ENCODE measurements around the gene NBEA. TPM values are rescaled to one million over a fixed set of nuclear protein-coding genes. Genes with fewer than 3 reads are reported as not detected.
"Not testable (repeated sequence)": the region's sequence is repeated elsewhere in the genome, so short reads cannot be mapped to it uniquely, and the experiment has no call there.

Gene NBEA
- total and polyA plus RNA-seq, 2 experiments from 2014 or later, result 9.1 to 29.1 TPM

- not testable (repeated sequence) for ATAC-seq; DNase-seq (ENCODE audit: low spot score); H3K27ac Mint-ChIP-seq
Observed at GRCh38 chr13:34969539-34969938, 27.5 kb downstream of the NBEA start.

DNA sequence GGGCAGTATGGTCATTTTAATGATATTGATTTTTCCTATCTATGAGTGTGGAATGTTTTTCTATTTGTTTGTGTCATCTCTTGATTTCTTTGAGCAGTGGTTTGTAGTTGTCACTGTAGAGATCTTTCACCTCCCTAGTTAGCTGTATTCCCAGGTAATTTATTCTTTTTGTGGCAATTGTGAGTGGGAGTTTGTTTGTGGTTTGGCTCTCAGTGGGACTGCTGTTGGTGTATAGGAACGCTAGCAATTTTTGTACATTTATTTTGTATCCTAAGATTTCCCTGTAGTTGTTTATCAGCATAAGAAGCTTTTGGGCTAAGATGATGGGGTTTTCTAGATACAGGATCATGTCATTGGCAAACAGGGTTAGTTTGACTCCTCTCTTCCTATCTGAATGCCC lies 28.9 kb downstream of the NBEA start:
- no peak for TF ChIP-seq ZNF114 (CRISPR knock-in tag; IDR thresholded peaks at IDR 0.05)
- TF ChIP-seq EZH2 (IDR thresholded peaks at IDR 0.05; ENCODE audit: low read depth, unreplicated experiment), result no peak
- Mint-ChIP-seq H3K36me3 (ENCODE audit: low read depth) (peaks cover 78% of the 10 kb centered on the region), H3K4me3 (no peak overlapping the region), H3K9me3 (peaks cover 31% of the 10 kb centered on the region), H3K27ac (no peak overlapping the region), H3K27me3 (ENCODE audit: insufficient read depth, low read depth, poor library complexity) (peaks cover 3% of the 10 kb centered on the region), H3K4me1 (peaks cover 6% of the 10 kb centered on the region; the same call in 2 of the 3 replicates)
- no peaks in the 10 kb centered on the region for H3K27me3 ChIP-seq (ENCODE audit: insufficient read depth)
- H4K20me1 ChIP-seq (replicated peaks; ENCODE audit: insufficient read depth), result 0 out of 2 replicates have a peak, but pooled peaks cover 4% of the 10 kb centered on the region
- DNase-seq (ENCODE audit: low spot score) (no peak), ATAC-seq (no peak)
- no peak overlapping the region for H2AFZ ChIP-seq
- no peaks in the 10 kb centered on the region; the same call in 1 of the 2 replicates for H3K9me2 ChIP-seq (ENCODE audit: insufficient read depth)
- H3K79me2 ChIP-seq (replicated peaks; ENCODE audit: insufficient read depth), result peaks cover 85% of the 10 kb centered on the region
- 0 out of 2 replicates have a peak, but pooled peaks cover 3% of the 10 kb centered on the region for H3F3A ChIP-seq (replicated peaks; ENCODE audit: low read depth)
- peaks cover 4% of the 10 kb centered on the region; the same call in 1 of the 2 replicates for H3K36me3 ChIP-seq (ENCODE audit: insufficient read depth)
- no peaks in the 10 kb centered on the region for H3K4me1 ChIP-seq (ENCODE audit: insufficient read depth)
- no peak overlapping the region for H3K4me3 ChIP-seq
- H3K4me2 ChIP-seq, result no peak overlapping the region
- no peak overlapping the region for H3K27ac ChIP-seq (ENCODE audit: low read depth)

More at GRCh38 chr13:34969539-34969938, 27.5 kb downstream of the NBEA start:
- peaks cover 94% of the 10 kb centered on the region for H3K79me2 ChIP-seq (replicated peaks; ENCODE audit: insufficient read depth)
- H3K36me3 ChIP-seq (ENCODE audit: insufficient read depth); H3K27me3 Mint-ChIP-seq (ENCODE audit: insufficient read depth, low read depth, poor library complexity); H2AFZ ChIP-seq; H3K27ac ChIP-seq (ENCODE audit: low read depth); H3K4me3 ChIP-seq; H4K20me1 ChIP-seq (replicated peaks; ENCODE audit: insufficient read depth); H3K27me3 ChIP-seq (ENCODE audit: insufficient read depth); H3K4me3 Mint-ChIP-seq; H3F3A ChIP-seq (replicated peaks; ENCODE audit: low read depth); H3K4me1 ChIP-seq (ENCODE audit: insufficient read depth); H3K4me2 ChIP-seq; H3K9me2 ChIP-seq (ENCODE audit: insufficient read depth): not testable (repeated sequence)
- Mint-ChIP-seq H3K9me3 (peaks cover 31% of the 10 kb centered on the region), H3K4me1 (peaks cover 11% of the 10 kb centered on the region), H3K36me3 (ENCODE audit: low read depth) (peaks cover 64% of the 10 kb centered on the region)

DNA sequence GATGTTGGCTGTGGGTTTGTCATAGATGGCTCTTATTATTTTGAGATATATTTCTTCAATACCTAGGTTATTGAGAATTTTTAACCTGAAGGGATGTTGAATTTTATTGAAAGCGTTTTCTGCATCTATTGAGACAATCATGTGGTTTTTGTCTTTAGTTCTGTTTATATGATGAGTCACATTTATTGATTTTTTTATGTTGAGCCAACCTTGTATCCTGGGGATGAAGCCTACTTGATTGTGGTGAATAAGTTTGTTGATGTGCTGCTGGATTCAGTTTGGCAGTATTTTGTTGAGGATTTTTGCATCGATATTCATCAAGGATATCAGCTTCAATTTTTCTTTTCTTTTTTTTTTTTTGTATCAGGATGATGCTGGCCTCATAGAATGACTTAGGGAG lies 29.4 kb downstream of the NBEA start:
- H4K20me1 ChIP-seq (replicated peaks; ENCODE audit: insufficient read depth), result 0 out of 2 replicates have a peak, but pooled peaks cover 4% of the 10 kb centered on the region
- DNase-seq (ENCODE audit: low spot score) (no peak), ATAC-seq (no peak)
- H3K9me2 ChIP-seq (ENCODE audit: insufficient read depth), result no peaks in the 10 kb centered on the region; the same call in 1 of the 2 replicates
- H3K4me1 ChIP-seq (ENCODE audit: insufficient read depth), result no peaks in the 10 kb centered on the region
- Mint-ChIP-seq H3K27me3 (ENCODE audit: insufficient read depth, low read depth, poor library complexity) (peaks cover 3% of the 10 kb centered on the region), H3K4me1 (peaks cover 6% of the 10 kb centered on the region; the same call in 2 of the 3 replicates), H3K27ac (no peak overlapping the region), H3K9me3 (peaks cover 31% of the 10 kb centered on the region), H3K4me3 (no peak overlapping the region), H3K36me3 (ENCODE audit: low read depth) (peaks cover 83% of the 10 kb centered on the region)
- 0 out of 2 replicates have a peak, but pooled peaks cover 3% of the 10 kb centered on the region for H3F3A ChIP-seq (replicated peaks; ENCODE audit: low read depth)
- no peak overlapping the region for H3K4me2 ChIP-seq
- H3K36me3 ChIP-seq (ENCODE audit: insufficient read depth), result peaks cover 4% of the 10 kb centered on the region; the same call in 1 of the 2 replicates
- H2AFZ ChIP-seq, result no peak overlapping the region
- no peaks in the 10 kb centered on the region for H3K27me3 ChIP-seq (ENCODE audit: insufficient read depth)
- H3K79me2 ChIP-seq (replicated peaks; ENCODE audit: insufficient read depth), result peaks cover 84% of the 10 kb centered on the region
- no peak for TF ChIP-seq EZH2phosphoT487 (IDR thresholded peaks at IDR 0.05; ENCODE audit: unreplicated experiment)
- TF ChIP-seq ZNF114 (CRISPR knock-in tag; IDR thresholded peaks at IDR 0.05), result no peak
- no peak for TF ChIP-seq CREB1 (CRISPR knock-in tag; IDR thresholded peaks at IDR 0.05; ENCODE audit: low read depth)
- TF ChIP-seq ETS1 (IDR thresholded peaks at IDR 0.05), result no peak
- no peak for TF ChIP-seq EZH2 (IDR thresholded peaks at IDR 0.05; ENCODE audit: low read depth, unreplicated experiment)
- TF ChIP-seq JUNB (IDR thresholded peaks at IDR 0.05; ENCODE audit: unreplicated experiment), result no peak
- no peak for TF ChIP-seq NANOG (IDR thresholded peaks at IDR 0.05; ENCODE audit: borderline replicate concordance)
- TF ChIP-seq, protein P1, sequence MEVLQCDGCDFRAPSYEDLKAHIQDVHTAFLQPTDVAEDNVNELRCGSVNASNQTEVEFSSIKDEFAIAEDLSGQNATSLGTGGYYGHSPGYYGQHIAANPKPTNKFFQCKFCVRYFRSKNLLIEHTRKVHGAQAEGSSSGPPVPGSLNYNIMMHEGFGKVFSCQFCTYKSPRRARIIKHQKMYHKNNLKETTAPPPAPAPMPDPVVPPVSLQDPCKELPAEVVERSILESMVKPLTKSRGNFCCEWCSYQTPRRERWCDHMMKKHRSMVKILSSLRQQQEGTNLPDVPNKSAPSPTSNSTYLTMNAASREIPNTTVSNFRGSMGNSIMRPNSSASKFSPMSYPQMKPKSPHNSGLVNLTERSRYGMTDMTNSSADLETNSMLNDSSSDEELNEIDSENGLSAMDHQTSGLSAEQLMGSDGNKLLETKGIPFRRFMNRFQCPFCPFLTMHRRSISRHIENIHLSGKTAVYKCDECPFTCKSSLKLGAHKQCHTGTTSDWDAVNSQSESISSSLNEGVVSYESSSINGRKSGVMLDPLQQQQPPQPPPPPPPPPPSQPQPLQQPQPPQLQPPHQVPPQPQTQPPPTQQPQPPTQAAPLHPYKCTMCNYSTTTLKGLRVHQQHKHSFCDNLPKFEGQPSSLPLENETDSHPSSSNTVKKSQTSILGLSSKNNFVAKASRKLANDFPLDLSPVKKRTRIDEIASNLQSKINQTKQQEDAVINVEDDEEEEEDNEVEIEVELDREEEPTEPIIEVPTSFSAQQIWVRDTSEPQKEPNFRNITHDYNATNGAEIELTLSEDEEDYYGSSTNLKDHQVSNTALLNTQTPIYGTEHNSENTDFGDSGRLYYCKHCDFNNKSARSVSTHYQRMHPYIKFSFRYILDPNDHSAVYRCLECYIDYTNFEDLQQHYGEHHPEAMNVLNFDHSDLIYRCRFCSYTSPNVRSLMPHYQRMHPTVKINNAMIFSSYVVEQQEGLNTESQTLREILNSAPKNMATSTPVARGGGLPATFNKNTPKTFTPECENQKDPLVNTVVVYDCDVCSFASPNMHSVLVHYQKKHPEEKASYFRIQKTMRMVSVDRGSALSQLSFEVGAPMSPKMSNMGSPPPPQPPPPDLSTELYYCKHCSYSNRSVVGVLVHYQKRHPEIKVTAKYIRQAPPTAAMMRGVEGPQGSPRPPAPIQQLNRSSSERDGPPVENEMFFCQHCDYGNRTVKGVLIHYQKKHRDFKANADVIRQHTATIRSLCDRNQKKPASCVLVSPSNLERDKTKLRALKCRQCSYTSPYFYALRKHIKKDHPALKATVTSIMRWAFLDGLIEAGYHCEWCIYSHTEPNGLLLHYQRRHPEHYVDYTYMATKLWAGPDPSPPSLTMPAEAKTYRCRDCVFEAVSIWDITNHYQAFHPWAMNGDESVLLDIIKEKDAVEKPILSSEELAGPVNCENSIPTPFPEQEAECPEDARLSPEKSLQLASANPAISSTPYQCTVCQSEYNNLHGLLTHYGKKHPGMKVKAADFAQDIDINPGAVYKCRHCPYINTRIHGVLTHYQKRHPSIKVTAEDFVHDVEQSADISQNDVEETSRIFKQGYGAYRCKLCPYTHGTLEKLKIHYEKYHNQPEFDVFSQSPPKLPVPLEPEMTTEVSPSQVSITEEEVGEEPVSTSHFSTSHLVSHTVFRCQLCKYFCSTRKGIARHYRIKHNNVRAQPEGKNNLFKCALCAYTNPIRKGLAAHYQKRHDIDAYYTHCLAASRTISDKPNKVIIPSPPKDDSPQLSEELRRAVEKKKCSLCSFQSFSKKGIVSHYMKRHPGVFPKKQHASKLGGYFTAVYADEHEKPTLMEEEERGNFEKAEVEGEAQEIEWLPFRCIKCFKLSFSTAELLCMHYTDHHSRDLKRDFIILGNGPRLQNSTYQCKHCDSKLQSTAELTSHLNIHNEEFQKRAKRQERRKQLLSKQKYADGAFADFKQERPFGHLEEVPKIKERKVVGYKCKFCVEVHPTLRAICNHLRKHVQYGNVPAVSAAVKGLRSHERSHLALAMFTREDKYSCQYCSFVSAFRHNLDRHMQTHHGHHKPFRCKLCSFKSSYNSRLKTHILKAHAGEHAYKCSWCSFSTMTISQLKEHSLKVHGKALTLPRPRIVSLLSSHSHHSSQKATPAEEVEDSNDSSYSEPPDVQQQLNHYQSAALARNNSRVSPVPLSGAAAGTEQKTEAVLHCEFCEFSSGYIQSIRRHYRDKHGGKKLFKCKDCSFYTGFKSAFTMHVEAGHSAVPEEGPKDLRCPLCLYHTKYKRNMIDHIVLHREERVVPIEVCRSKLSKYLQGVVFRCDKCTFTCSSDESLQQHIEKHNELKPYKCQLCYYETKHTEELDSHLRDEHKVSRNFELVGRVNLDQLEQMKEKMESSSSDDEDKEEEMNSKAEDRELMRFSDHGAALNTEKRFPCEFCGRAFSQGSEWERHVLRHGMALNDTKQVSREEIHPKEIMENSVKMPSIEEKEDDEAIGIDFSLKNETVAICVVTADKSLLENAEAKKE (CRISPR knock-in tag; IDR thresholded peaks at IDR 0.05), result no peak
- no peak for TF ChIP-seq POLR2AphosphoS5 (IDR thresholded peaks at IDR 0.05; ENCODE audit: low read depth)
- no peak overlapping the region for H3K27ac ChIP-seq (ENCODE audit: low read depth)
- no peak overlapping the region for H3K4me3 ChIP-seq

Data from GM23338 (cell line).